ENCODE results near the gene MPI.
"Not testable (repeated sequence)": the region's sequence is repeated elsewhere in the genome, so short reads cannot be mapped to it uniquely, and the experiment has no call there.

The MPI gene

DNA sequence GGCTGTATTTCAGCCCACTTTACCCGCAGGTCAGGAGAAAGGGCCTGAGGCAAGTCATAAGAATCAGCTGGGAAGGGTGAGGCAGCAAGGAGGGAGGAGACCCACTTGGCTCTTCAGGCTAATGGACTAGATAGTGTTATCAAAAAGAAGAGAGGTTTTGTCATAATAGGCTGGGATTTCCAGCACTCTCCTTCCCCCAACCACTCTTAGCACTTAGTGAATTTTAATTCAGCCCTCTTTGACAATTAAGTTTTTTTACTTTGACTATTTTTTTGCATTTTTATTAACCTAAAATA lies 771 bp downstream of the MPI start:
- peak overlapping the region; percentile 99 for H3K4me3 ChIP-seq (ENCODE audit: low read depth, low read length)
- DNase-seq (ENCODE audit: low read depth) = no peak
- TF ChIP-seq, protein P1, sequence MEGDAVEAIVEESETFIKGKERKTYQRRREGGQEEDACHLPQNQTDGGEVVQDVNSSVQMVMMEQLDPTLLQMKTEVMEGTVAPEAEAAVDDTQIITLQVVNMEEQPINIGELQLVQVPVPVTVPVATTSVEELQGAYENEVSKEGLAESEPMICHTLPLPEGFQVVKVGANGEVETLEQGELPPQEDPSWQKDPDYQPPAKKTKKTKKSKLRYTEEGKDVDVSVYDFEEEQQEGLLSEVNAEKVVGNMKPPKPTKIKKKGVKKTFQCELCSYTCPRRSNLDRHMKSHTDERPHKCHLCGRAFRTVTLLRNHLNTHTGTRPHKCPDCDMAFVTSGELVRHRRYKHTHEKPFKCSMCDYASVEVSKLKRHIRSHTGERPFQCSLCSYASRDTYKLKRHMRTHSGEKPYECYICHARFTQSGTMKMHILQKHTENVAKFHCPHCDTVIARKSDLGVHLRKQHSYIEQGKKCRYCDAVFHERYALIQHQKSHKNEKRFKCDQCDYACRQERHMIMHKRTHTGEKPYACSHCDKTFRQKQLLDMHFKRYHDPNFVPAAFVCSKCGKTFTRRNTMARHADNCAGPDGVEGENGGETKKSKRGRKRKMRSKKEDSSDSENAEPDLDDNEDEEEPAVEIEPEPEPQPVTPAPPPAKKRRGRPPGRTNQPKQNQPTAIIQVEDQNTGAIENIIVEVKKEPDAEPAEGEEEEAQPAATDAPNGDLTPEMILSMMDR (IDR thresholded peaks at IDR 0.05; ENCODE audit: control insufficient read depth, extremely low read depth, insufficient read depth) = no peak

DNA sequence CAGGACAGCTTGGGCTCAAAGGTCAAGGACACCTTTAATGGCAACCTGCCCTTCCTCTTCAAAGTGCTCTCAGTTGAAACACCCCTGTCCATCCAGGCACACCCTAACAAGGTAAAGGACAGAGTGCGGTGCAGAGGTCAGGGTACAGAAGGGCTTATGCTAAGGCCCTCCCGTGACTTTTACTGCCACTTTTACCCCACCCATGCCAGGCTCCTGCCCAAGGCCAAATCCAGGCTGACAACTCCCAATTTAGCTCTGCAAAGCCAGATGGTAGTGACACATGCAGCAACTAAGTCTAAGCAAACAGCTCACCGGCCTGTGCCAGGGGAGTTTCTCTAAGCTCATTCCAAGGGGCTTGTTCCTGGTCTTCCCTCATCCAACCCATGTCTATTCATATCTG lies 1.6 kb downstream of the MPI start:
- DNase-seq (ENCODE audit: low read depth) = no peak
- no peak overlapping the region for H3K4me3 ChIP-seq (ENCODE audit: low read depth, low read length)
- TF ChIP-seq, protein P1 (IDR thresholded peaks at IDR 0.05; ENCODE audit: control insufficient read depth, extremely low read depth, insufficient read depth) = no peak

DNA sequence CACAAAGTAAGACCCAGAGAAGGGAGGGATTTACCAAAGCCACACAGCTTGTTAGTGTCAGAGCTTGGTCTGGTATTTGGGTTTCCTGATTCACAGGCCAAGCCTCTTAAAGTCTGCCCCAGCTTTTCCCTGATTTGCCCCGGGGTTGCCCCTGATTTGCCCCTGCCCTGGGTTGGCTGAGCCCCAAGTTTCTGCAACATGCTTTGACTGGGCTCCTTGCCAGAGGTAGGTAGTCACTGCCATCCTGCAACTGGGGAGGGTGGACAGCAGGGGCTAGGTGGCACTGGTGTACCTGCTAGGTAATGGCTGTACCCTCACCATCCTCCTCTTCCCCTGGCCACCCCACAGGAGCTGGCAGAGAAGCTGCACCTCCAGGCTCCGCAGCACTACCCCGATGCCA lies 2.5 kb downstream of the MPI start:
- H3K4me3 ChIP-seq (ENCODE audit: low read depth, low read length) = no peak overlapping the region
- no peak for DNase-seq (ENCODE audit: low read depth)
- TF ChIP-seq, protein P1 (IDR thresholded peaks at IDR 0.05; ENCODE audit: control insufficient read depth, extremely low read depth, insufficient read depth) = no peak

DNA sequence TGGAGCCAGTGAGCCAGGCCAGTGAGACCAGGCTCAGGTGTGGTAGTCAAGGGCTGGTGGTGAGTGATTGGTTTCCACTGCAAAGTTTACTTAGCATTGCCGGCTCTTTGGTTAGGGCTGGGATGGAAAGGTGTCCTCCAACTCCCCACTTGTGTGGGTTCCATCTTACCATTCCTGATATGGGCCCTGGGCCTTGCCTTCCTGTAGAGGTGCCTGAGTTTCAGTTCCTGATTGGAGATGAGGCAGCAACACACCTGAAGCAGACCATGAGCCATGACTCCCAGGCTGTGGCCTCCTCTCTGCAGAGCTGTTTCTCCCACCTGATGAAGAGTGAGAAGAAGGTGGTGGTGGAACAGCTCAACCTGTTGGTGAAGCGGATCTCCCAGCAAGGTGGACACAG lies 3.1 kb downstream of the MPI start:
- no peak for DNase-seq (ENCODE audit: low read depth)
- TF ChIP-seq, protein P1 (IDR thresholded peaks at IDR 0.05; ENCODE audit: control insufficient read depth, extremely low read depth, insufficient read depth) = no peak
- H3K4me3 ChIP-seq (ENCODE audit: low read depth, low read length) = no peak overlapping the region

DNA sequence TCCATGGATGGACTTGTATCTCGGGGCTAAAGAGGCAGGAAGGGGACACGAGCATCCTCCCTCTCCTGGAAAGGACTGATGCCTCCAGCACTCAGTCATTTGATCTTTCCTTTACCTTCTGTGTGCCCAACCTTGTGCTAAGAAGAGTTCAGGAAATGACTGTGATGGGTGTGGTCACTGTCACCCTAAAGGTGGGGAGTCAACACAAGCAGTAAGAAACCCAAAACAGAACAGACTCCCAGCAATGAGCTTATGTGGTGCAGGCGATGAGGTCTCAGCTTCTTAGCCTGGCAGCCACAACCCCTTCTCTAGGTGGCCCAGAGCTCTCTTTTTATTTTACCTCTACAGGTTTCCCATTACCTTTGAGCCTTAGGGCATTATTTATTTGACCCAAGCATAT lies 3.8 kb downstream of the MPI start:
- TF ChIP-seq, protein P1 (IDR thresholded peaks at IDR 0.05; ENCODE audit: control insufficient read depth, extremely low read depth, insufficient read depth) = no peak
- DNase-seq (ENCODE audit: low read depth) = no peak
- no peak overlapping the region for H3K4me3 ChIP-seq (ENCODE audit: low read depth, low read length)

DNA sequence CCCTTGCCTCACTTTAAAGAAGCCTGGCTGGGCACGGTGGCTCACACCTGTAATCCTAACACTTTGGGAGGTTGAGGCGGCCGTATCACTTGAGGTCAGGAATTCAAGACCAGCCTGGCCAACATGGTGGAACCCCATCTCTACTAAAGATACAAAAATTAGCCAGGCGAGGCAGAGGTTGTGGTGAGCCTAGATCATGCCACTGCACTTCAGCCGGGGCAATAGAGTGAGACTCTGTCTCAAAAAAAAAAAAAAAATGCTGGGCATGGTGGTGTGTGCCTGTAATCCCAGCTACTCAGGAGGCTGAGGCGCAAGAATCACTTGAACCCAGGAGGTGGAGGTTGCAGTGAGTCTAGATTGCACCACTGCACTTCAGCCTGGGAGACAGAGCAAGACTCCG lies 4.5 kb downstream of the MPI start:
- DNase-seq (ENCODE audit: low read depth); H3K4me3 ChIP-seq (ENCODE audit: low read depth, low read length): not testable (repeated sequence)

DNA sequence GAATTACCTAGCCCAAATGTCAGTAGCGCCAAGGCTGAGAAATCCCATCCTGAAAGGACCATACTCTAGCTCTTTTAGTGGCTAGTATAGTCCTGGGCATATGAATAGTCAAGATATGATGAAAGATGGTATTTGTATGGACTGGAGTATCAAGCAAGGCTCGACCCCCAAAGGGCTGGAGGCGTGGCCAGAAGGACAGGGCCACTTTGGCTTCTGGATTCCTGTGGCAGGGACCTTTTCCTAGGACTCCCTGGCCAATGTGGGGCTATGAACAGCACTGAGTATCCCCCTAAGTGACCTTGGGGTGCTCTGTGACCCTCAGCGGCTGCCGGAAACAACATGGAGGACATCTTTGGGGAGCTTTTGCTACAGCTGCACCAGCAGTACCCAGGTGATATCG lies 6.0 kb downstream of the MPI start:
- DNase-seq (ENCODE audit: low read depth) = no peak
- no peak overlapping the region for H3K4me3 ChIP-seq (ENCODE audit: low read depth, low read length)
- TF ChIP-seq, protein P1 (IDR thresholded peaks at IDR 0.05; ENCODE audit: control insufficient read depth, extremely low read depth, insufficient read depth) = no peak

DNA sequence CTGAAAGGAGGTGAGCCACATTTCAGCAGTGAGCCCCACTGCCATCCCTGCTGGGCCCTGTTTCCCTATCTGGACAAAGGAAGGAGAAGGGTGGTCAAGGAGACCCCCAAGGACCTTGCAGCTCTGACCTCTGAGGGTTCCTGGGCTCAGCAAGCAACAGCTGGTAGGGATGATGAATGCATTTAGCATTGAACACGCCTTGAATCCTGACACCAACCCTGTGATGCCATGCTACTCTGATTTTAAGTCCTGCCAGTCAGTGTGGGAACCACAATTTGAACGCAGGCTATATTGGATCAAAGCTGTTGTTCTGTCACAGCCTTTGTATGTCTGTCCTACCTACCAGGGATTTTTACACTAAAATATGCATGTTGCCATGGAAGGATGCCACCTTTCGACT lies 6.5 kb downstream of the MPI start:
- no peak overlapping the region for H3K4me3 ChIP-seq (ENCODE audit: low read depth, low read length)

More for the DNA sequence above, 6.5 kb downstream of the MPI start:
- TF ChIP-seq, protein P1 (IDR thresholded peaks at IDR 0.05; ENCODE audit: control insufficient read depth, extremely low read depth, insufficient read depth) = no peak
- DNase-seq (ENCODE audit: low read depth) = no peak

Data from LNCaP clone FGC (cell line).